MV-4-11 (cell line): Measurements from ENCODE around the gene OXA1L.
"Not testable (repeated sequence)": the region's sequence is repeated elsewhere in the genome, so short reads cannot be mapped to it uniquely, and the experiment has no call there.

Source experiments
- DNase-seq: peaks from one replicate; lab custom pipeline; 2025; lab: John Stamatoyannopoulos, UW

The OXA1L gene

DNA sequence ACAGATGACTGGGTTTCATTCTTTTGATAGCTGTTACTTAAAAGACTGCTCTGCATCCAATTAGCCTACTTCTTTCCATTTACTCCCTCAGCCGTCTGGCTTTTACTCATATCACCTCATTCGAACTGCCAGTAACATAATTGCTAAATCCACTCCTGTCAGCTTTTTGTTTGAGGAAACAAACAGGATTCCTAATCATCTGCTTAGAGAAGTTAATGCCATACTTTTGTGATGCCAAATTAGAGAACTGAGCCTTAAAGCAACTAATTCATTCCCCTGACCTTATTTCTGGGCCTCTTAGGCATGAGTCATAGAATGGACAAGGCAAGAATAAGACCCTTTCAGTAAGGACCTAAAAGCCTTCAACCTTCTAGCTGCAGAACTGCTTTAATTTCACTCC is 2.9 kb downstream of the OXA1L start:
- DNase-seq, result no peak

DNA sequence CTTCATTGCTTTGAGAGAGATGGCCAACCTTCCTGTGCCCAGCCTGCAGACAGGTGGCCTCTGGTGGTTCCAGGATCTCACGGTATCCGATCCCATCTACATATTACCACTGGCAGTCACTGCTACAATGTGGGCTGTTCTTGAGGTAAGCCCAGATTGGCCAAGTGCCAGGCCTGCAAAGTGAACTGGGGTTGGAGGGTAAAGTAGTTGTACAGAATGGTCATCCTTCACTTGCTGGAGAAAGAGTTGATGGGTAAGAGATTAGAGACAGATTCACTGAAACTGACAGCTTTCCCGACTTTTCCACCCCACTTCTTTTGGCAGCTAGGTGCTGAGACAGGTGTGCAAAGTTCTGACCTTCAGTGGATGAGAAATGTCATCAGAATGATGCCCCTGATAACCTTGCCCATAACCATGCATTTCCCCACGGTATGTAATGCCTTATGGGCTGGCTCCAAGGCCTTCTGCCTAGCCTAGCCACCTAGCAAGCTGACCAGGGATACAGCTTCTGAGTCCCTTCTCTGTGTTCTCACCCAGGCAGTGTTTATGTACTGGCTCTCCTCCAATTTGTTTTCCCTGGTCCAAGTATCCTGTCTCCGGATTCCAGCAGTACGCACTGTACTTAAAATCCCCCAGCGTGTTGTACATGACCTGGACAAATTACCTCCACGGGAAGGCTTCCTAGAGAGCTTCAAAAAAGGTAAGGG is 4.1 kb downstream of the OXA1L start:
- DNase-seq, result no peak

DNA sequence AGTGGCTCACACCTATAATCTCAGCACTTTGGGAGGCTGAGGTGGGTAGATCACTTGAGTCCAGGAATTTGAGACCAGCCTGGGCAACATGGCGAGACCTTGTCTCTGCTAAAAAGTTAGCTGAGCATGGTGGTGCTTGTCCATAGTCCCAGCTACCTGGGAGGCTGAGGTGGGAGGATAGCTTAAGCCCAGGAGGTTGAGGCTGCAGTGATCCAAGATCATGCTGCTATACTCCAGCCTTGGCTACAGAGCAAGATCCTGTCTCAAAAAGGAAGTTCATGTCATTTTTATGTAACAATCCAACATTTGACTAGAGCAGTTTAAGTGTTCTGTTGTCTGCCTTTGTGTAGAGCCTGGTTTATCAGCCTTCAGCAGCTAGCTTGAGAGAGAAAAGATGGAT is 6.2 kb downstream of the OXA1L start:
- DNase-seq, result no peak

DNA sequence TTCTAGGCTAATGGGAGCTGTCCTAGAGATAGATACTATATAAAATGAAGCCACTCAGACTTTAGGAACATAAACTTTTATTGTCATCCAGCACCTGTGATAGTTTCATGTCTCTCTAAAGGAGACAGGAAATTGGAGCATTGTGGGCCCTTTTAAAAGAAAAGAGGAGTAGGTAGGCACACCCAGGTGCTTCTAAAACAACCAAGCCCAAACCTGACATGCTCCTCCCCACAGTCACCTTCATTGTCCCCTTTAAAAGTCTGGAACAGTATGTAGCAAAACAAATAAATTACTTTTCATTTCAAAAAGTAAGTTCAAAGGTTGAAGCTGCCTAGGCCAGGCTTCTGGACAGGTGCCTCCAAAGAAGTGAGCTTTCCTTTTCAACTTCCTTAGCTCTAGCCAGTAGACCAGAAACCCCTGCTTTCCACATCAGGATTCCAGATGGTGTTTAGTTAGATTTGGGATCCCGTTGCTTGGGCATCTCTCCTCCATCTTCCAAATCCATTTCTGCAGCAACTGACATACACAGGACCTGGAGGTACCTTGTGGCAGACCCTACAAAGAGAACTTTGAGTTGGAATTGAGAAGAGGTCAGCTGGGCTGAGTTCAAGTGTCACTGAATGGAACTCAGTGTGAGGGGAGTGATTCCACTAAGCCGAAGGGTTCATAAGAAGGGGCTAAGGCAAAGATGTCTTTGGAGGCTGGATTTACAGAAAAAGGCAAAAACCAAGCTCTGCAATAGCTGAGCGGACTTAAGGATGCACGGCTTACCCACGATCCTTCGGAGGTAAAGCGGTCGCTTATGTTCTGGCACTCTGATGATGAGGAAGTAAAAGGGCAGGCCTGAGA is 6.9 kb downstream of the OXA1L start:
- DNase-seq, result no peak

DNA sequence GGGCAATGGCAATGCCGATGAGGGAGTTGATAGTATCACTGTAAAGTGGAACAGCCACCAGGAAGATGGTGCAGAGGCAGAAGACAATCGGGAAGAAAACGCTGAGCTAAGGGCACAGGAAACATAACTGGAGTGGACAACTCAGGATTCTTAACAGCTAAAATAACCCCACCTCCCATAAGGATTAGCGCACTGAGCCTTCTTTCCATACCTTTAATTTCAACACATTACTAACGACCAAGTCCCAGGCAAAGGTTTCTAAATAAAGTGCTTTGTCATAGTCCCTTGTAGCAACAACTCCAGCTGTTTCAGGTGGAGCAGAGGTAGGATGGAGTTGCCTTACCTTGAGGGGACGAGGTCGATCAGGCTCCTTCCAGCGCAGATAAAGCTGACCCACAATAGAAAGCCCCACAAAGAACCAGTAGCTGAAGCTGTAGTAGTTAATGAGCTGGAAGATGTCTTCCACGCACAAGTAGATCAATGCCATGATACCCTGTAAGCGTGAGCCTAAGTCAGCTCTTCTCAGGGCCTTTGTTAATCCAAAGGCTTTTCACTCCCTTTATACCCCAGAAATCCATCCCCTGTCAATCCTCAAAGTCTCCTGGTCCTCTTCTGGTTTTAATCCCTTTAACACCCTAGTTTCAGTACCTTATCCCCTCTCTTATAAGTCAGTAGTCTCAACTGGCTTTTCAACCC is 7.7 kb downstream of the OXA1L start:
- DNase-seq, result no peak

GRCh38 chr14:22776215-22776614 is 9.7 kb downstream of the OXA1L start:
- no peak for DNase-seq

DNA sequence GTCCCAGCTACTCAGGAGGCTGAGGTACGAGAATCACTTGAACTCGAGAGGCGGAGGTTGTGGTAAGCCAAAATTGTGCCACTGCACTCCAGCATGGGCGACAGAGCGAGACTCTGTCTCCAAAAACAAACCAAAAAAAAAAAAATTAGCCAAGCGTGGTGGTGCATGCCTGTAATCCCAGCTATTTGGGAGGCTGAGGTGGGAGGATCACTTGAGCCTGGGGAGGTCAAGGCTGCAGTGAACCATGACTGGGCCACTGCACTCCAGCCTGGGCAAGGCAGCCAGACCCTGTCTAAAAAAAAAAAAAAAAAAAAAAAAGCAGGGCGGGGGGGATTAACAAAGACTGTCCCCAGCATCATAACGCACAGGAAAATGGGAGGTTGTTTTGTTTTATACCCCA is 10.4 kb downstream of the OXA1L start:
- not testable (repeated sequence) for DNase-seq

DNA sequence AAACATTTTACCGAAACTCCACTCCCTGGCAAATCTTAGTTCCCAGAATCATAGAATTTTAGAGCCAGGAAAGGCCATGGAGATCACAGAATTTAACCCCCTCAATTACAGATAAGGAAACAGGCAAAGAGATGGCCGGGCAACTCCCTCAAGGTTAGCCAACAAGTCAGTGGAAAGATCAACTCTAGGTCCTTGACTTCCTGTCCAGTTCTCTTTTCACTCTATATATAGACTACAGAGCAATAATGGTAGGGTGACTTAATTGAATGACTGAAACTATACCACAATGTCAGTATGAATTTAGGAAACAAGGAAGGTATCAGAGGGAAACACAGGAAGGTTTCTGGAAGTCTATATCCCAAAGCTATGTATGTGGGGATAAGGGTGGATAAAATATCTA is 11.6 kb downstream of the OXA1L start:
- DNase-seq, result peak; percentile 58

DNA sequence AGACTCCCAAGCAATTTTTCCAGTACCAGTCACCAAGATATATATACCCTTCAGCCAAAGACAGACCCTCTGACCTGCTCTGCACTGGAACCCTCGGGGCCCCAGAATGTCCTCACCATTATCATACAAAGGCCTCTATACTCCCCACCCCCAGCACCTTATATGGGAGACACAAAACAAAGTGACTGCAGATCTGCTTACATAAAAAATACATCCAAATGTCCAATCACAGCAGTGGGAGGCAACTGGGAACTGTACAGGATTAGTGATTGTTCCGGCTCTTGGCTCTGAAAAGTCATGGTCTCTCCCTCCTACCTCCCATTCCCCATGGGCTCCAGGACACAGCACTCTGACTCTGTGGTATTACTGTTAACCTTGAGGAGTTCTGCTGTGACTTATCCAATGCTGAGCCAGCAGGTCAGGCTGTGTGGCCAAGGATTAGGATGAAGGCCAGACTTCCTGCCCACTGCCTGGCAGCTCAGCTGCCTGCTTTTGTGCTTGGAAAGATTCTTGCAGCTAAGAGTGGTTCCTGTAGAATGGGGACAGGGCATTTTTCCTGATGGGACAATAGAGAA is 13.7 kb downstream of the OXA1L start:
- no peak for DNase-seq

DNA sequence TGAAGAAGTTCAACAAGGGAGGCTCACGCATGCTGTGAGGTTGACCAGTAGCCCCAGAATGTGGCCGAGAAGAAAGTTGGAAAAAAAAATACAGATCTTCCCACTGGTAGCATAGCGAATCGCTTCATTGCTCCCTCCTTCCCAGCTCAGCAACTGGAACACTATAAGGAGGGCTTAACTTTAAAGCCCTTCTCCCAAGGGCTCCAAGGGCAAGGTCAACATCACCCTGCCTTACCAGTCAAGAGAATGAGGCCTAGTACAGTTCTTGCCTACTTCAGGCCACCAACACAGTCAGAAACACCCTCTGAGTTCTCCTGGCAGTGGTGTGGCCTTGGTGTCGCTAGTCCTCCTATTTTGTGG is 14.4 kb downstream of the OXA1L start:
- no peak for DNase-seq

DNA sequence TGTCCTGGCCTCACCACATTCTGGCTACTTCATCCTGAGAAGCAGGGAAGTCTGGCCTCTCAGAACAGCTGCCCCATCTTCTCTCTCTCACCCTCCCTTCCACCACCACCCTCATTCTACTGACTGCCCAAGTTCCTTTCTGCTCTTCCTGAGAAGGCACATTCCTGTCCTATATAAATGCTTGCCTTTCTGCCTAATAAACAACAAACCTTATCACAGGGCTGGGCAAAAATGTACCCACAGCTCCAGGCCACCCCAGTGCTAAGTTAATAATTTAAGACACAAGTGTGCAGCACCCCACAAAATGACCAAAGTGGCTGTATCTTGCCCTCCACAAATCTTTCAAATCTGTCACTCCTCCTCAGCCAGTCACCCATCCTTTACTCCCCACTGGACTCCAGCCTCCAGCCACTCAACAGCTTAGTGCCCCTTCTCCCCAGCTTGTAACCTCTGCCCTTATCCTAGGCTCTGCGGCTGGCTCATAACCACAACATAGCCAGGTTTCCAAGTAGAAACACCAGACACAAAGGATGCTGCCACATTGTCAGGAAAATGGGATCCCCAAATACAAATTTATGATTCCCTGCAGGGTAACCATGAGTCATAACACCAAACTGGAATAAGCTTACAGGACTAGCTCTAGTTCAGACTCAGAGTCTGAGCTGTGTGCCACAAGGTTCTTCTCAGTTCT is 15.0 kb downstream of the OXA1L start:
- DNase-seq, result peak; percentile 53

- DNase-seq, result no peak
These were observed 20.2 kb downstream of the OXA1L start for GRCh38 chr14:22786685-22787084.

GRCh38 chr14:22791301-22791700 is 24.8 kb downstream of the OXA1L start:
- peak; percentile 23 for DNase-seq

- no peak for DNase-seq
These were observed 25.7 kb downstream of the OXA1L start for GRCh38 chr14:22792158-22792557.

DNA sequence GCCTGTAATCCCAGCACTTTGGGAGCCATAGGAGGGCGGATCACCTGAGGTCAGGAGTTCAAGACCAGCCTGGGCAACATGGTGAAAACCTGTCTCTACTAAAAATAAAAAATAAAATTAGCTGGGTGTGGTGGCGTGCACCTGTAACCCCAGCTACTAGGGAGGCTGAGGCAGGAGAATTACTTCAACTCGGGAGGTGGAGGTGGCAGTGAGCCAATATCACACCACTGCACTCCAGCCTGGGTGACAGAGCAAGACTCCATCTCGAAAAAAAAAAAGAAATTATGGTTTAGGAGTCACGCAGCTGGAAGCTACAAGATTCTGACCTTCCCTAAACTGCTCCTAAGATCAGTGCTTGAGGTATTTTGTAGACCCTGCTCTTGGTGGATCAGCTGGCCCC is 27.1 kb downstream of the OXA1L start:
- not testable (repeated sequence) for DNase-seq

DNA sequence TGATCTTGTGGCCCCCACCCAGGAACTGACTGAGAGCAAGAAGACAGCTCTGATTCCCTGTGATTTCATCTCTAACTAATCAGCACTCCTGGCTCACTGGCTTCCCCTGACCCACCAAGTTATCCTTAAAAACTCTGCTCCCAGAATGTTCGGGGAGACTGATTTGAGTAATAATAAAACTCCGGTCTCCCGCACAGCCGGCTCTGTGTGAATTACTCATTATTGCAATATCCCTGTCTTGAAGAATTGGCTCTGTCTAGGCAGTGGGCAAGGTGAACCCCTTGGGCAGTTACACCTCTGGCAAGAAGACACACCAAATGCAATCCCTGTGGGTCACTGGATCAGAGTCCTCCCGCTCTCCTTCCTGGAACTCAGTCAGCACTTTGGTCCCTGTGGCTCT is 27.5 kb downstream of the OXA1L start:
- DNase-seq, result no peak

- DNase-seq, result no peak
These were observed 28.1 kb downstream of the OXA1L start for GRCh38 chr14:22794551-22794951.

GRCh38 chr14:22796087-22796707 is 29.7 kb downstream of the OXA1L start:
- DNase-seq, result no peak

DNA sequence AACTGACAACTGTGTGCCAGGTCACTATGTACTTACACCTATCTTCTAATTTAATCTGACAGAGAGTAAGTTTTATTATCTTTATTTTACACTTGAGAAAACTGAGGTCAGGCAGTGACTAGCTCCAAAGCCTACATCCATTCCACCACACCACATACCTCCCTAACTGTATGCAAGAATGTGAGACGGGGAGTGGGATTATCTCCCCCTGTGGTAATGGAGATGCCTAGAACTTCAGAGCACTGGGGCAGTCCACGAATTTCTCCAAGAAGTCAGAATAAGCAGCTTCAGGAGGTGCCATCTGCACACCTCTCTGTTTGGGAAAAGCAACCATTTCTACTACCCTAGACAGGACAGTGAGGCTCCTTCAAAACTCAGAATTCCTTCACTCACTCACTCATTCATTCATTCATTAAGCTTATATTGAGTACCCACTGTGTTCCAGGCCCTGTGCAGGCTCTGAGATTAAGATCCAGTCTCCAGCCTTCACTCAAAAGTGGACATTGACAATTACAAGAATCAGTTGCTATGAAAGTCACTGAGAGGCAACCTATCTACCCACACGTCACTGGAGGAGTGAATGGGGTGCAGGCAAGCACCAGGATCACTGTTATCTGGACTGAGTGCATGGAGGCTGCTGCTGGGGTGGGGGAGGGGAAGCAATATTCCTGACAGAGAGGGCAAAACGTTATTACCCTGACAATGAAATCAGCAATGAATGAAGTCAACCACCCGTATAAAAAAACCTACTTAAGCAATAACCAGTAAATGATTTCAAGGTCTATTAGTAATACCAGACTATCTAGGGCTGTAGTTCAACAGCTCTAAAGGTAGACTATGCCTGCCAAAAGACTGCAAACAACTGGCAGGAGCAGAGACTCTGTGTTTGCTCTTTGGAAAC is 30.8 kb downstream of the OXA1L start:
- DNase-seq, result no peak

DNA sequence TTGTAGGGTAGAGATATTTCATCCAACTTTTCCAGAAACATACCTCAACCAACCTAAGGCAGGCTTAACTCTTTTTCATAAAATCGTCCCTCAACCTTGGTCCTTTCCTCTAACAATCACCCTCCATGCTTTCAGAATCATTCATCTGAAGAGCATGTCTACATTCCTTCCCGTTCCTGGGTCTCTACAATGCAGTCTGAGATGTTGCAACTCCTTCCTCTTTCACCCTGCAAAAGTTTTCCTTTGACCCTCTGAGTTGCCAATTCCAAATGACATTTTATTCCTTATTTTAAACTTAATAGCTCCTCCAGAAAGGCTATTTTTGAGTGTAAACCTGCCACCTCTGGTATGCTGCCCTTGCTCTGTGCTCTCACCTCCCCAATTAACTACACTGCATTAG is 32.0 kb downstream of the OXA1L start:
- peak; percentile 72 for DNase-seq

DNA sequence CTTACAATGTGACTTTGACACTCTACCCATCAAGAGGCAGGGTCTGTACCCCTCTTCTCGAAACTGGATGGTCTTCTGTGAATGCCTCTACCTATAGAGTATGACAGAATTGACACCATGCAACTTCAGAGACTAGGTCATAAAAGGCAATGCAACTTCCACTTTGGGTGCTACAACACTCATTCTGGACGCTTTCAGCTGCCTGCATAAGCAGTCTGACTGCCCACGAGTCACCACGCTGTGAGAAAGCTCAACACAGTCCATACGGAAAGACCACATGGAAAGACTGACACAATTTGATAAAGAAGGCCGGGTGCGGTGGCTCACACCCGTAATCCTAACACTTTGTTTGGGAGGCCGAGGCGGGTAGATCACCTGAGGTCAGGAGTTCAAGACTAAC is 33.9 kb downstream of the OXA1L start:
- DNase-seq, result peak; percentile 50
